Measurements from ENCODE around the gene ANP32E. TPM values are rescaled to one million over a fixed set of nuclear protein-coding genes. Genes with fewer than 3 reads are reported as not detected.
A peak's percentile ranks its signal among the peaks of the same experiment; 100 is the strongest.

Gene ANP32E
- polyA plus RNA-seq, 3 donors, result 4.6 to 26.6 (median 20.4) TPM

DNA sequence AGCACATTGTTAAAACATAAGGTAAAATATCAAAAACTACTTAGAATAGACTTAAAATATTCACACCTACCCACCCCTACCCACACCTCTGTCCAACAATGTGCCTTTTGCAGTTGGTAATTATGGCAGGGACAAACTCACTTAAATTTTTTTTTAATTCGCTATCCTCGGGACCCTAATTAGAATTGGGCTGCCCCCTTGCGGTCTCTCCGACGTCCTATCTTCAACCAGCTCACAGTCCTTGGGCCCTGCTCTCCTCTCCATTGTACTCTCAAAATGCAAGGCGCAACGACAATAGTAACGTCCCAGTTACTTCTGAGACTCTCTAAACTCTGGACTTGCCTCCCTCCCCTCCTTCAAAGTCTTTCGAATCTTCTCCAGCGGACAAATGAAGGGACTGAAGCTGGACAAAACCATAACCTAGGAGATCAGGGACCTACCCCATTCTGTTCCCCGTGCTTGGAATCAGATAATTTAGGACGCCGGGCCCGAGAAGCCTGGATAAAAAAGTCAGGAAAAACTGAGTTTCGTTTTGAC lies 45.4 kb upstream of the ANP32E start:
- peaks cover 19% of the 10 kb centered on the region in 2 donors for H3K4me1 ChIP-seq (ENCODE audit: control insufficient read depth in 1 of 2, insufficient read depth in 2 of 2, low read length in 2 of 2)
- Mint-ChIP-seq H3K27me3 (ENCODE audit: low read depth in 3 of 3) (peaks cover 30 to 43% (median 41%) of the 10 kb centered on the region in 3 donors), H3K4me1 (peaks cover 17% of the 10 kb centered on the region), H3K9me3 (peaks cover 5 to 13% (median 8%) of the 10 kb centered on the region in 7 donors), H3K27ac (peak overlapping the region in 5 of 7 donors; percentile 26 to 81 (median 51)), H3K4me3 (peak overlapping the region; percentile 95 to 97), H3K36me3 (peaks cover 8 to 14% of the 10 kb centered on the region in 2 donors)
- TF ChIP-seq, protein P1, sequence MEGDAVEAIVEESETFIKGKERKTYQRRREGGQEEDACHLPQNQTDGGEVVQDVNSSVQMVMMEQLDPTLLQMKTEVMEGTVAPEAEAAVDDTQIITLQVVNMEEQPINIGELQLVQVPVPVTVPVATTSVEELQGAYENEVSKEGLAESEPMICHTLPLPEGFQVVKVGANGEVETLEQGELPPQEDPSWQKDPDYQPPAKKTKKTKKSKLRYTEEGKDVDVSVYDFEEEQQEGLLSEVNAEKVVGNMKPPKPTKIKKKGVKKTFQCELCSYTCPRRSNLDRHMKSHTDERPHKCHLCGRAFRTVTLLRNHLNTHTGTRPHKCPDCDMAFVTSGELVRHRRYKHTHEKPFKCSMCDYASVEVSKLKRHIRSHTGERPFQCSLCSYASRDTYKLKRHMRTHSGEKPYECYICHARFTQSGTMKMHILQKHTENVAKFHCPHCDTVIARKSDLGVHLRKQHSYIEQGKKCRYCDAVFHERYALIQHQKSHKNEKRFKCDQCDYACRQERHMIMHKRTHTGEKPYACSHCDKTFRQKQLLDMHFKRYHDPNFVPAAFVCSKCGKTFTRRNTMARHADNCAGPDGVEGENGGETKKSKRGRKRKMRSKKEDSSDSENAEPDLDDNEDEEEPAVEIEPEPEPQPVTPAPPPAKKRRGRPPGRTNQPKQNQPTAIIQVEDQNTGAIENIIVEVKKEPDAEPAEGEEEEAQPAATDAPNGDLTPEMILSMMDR (IDR thresholded peaks at IDR 0.05), result peak; percentile 77
- H2AFZ ChIP-seq (ENCODE audit: insufficient read depth, low read depth, low read length, poor library complexity, severe bottlenecking), result peak overlapping the region; percentile 87
- H3K9ac ChIP-seq (ENCODE audit: insufficient read depth, low read length, poor library complexity, severe bottlenecking), result peak overlapping the region; percentile 10
- WGBS (ENCODE audit: insufficient coverage), result 0% methylated on average over 13 of the region's 15 CpGs
- H4K20me1 ChIP-seq (ENCODE audit: insufficient read depth, low read length), result no peaks in the 10 kb centered on the region
- H3K4me2 ChIP-seq (replicated peaks; ENCODE audit: extremely low read depth, low read length, poor library complexity, severe bottlenecking), result peak overlapping the region; percentile 81
- DNase-seq, result peak; percentile 41 to 64 (median 59)
- H3K79me2 ChIP-seq (ENCODE audit: insufficient read depth, low read length), result no peaks in the 10 kb centered on the region
- peaks cover 18 to 37% of the 10 kb centered on the region in 2 donors for H3K27me3 ChIP-seq (ENCODE audit: control insufficient read depth in 2 of 2, insufficient read depth in 2 of 2, low read length in 2 of 2)
- peak overlapping the region; percentile 32 to 78 (median 49) for H3K4me3 ChIP-seq (replicated peaks in 1 of 3; ENCODE audit: low read depth in 2 of 3, low read length in 3 of 3)
- H3K36me3 ChIP-seq (replicated peaks in 1 of 2; ENCODE audit: control insufficient read depth in 1 of 2, insufficient read depth in 2 of 2, low read length in 2 of 2), result no peaks in the 10 kb centered on the region
- H3K9me3 ChIP-seq (replicated peaks in 1 of 2; ENCODE audit: control insufficient read depth in 1 of 2, insufficient read depth in 1 of 2, low read length in 2 of 2), result peaks cover 8 to 9% of the 10 kb centered on the region in 2 donors
- intact Hi-C loops (cut with micrococcal nuclease), result loop anchor here in 1 of 2 donors (2.0 kb wide), 1 partner anchor 24 kb away; the partner anchor contains the start of gene CA14
- no peak overlapping the region for H3K27ac ChIP-seq (ENCODE audit: low read depth in 1 of 2, low read length in 2 of 2)

DNA sequence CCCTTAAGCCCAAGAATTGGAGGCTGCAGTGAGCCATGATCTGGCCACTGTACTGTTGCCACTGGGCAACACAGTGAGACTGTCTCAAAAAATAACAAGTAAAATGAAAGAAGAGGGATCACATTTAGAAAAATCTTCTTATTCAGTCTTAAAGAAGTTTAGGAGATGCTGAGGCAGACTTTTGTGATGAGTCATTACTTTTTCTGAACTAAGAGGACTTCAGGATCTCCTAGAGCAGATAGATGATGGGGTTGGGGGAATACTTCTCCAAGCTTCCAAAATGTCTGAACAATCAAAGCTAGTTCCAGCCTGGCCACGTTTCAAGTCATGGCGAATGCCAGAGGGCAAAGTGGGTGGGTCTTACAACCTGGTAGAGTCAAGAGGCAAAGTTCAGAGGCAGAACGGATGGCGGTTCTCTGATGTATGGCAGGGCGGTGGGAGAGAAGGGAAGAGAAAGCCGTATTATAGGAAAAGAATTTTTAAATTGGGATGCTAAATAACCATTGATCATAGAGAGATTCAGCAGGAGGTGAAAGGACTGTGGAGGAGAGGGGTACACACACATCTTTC lies 44.3 kb upstream of the ANP32E start:
- peaks cover 17% of the 10 kb centered on the region for H3K4me1 Mint-ChIP-seq
- no peak overlapping the region for H3K9ac ChIP-seq (ENCODE audit: insufficient read depth, low read length, poor library complexity, severe bottlenecking)

More for the DNA sequence above, 44.3 kb upstream of the ANP32E start:
- H3K9me3 Mint-ChIP-seq, result peaks cover 5 to 13% (median 8%) of the 10 kb centered on the region in 7 donors
- Histone ChIP-seq H3K36me3 (replicated peaks in 1 of 2; ENCODE audit: control insufficient read depth in 1 of 2, insufficient read depth in 2 of 2, low read length in 2 of 2) (no peaks in the 10 kb centered on the region), H3K4me3 (replicated peaks in 1 of 3; ENCODE audit: low read depth in 2 of 3, low read length in 3 of 3) (no peak overlapping the region), H3K9me3 (replicated peaks in 1 of 2; ENCODE audit: control insufficient read depth in 1 of 2, insufficient read depth in 1 of 2, low read length in 2 of 2) (peaks cover 8 to 9% of the 10 kb centered on the region in 2 donors), H3K27ac (ENCODE audit: low read depth in 1 of 2, low read length in 2 of 2) (no peak overlapping the region), H3K27me3 (ENCODE audit: control insufficient read depth in 2 of 2, insufficient read depth in 2 of 2, low read length in 2 of 2) (peaks cover 18 to 35% of the 10 kb centered on the region in 2 donors), H3K4me2 (replicated peaks; ENCODE audit: extremely low read depth, low read length, poor library complexity, severe bottlenecking) (no peak overlapping the region), H2AFZ (ENCODE audit: insufficient read depth, low read depth, low read length, poor library complexity, severe bottlenecking) (no peak overlapping the region), H3K79me2 (ENCODE audit: insufficient read depth, low read length) (no peaks in the 10 kb centered on the region), H3K4me1 (ENCODE audit: control insufficient read depth in 1 of 2, insufficient read depth in 2 of 2, low read length in 2 of 2) (peaks cover 19% of the 10 kb centered on the region in 2 donors), H4K20me1 (ENCODE audit: insufficient read depth, low read length) (no peaks in the 10 kb centered on the region)
- intact Hi-C loops (cut with micrococcal nuclease), result loop anchor here in 1 of 2 donors (2.0 kb wide), 1 partner anchor 23 kb away; the partner anchor contains the start of gene CA14
- no peak for DNase-seq
- TF ChIP-seq, protein P1 (IDR thresholded peaks at IDR 0.05), result no peak
- H3K27ac Mint-ChIP-seq, result no peak overlapping the region
- whole genome bisulfite sequencing (ENCODE audit: insufficient coverage), result 93% methylated on average over 5 of the region's 6 CpGs
- peaks cover 8 to 20% of the 10 kb centered on the region in 2 donors for H3K36me3 Mint-ChIP-seq
- peaks cover 27 to 40% (median 40%) of the 10 kb centered on the region in 3 donors for H3K27me3 Mint-ChIP-seq (ENCODE audit: low read depth in 3 of 3)
- peak overlapping the region in 1 of 2 donors; percentile 5 for H3K4me3 Mint-ChIP-seq

Measured in CD14-positive monocyte (primary cell).